ENCODE data around the gene FAM20C.
"Not testable (repeated sequence)": the region's sequence is repeated elsewhere in the genome, so short reads cannot be mapped to it uniquely, and the experiment has no call there.

The FAM20C gene

GRCh38 chr7:230274-230673, 37.9 kb downstream of the FAM20C start:
- no peak for DNase-seq

GRCh38 chr7:231030-231857, 38.9 kb downstream of the FAM20C start:
- no peak for DNase-seq

- DNase-seq = no peak
These were observed 39.5 kb downstream of the FAM20C start for GRCh38 chr7:231858-232246.

- DNase-seq = no peak
These were observed 40.3 kb downstream of the FAM20C start for GRCh38 chr7:232410-233248.

GRCh38 chr7:233249-234035, 41.1 kb downstream of the FAM20C start:
- DNase-seq = no peak

GRCh38 chr7:234051-234707, 41.8 kb downstream of the FAM20C start:
- no peak for DNase-seq

GRCh38 chr7:234708-235553, 42.6 kb downstream of the FAM20C start:
- DNase-seq = no peak

GRCh38 chr7:235576-236395, 43.4 kb downstream of the FAM20C start:
- no peak for DNase-seq

- no peak for DNase-seq
These were observed 44.6 kb downstream of the FAM20C start for GRCh38 chr7:236967-237366.

GRCh38 chr7:237385-237784, 45.0 kb downstream of the FAM20C start:
- DNase-seq = no peak

- DNase-seq = no peak
These were observed 47.8 kb downstream of the FAM20C start for GRCh38 chr7:240146-240676.

GRCh38 chr7:240887-241421, 48.6 kb downstream of the FAM20C start:
- DNase-seq = no peak

- no peak for DNase-seq
These were observed 49.1 kb downstream of the FAM20C start for GRCh38 chr7:241513-241912.

- not testable (repeated sequence) for DNase-seq
These were observed 50.6 kb downstream of the FAM20C start for GRCh38 chr7:242826-243579.

- DNase-seq = not testable (repeated sequence)
These were observed 51.2 kb downstream of the FAM20C start for GRCh38 chr7:243580-243978.

- no peak for DNase-seq
These were observed 52.6 kb downstream of the FAM20C start for GRCh38 chr7:244974-245373.

- no peak for DNase-seq
These were observed 53.4 kb downstream of the FAM20C start for GRCh38 chr7:245574-246295.

- no peak for DNase-seq
These were observed 54.1 kb downstream of the FAM20C start for GRCh38 chr7:246451-246850.

GRCh38 chr7:247181-247580, 54.8 kb downstream of the FAM20C start:
- DNase-seq = no peak

Data from NCI-H446 treated with DMSO at 0.1 percent for 48 hours (cell line).